HG03135 (cell line): Measurements from ENCODE around the gene GUK1.
A peak's percentile ranks its signal among the peaks of the same experiment; 100 is the strongest.
"Not testable (repeated sequence)": the region's sequence is repeated elsewhere in the genome, so short reads cannot be mapped to it uniquely, and the experiment has no call there.

Source experiments
- ATAC-seq: cut with Tn5 transposase; IDR thresholded peaks from one replicate; pipeline ENCODE4 v1.9.1; 2021; ENCODE audit warnings: mild to moderate bottlenecking, moderate library complexity; ENCODE audit not compliant: unreplicated experiment

The GUK1 gene

GRCh38 chr1:228161866-228162265 lies 21.8 kb downstream of the GUK1 start:
- ATAC-seq, result no peak

- no peak for ATAC-seq
These were observed 22.4 kb downstream of the GUK1 start for GRCh38 chr1:228162286-228163006.

- no peak for ATAC-seq
These were observed 23.1 kb downstream of the GUK1 start for GRCh38 chr1:228163007-228163753.

GRCh38 chr1:228163776-228164519 lies 23.9 kb downstream of the GUK1 start:
- ATAC-seq, result no peak

- ATAC-seq, result peak; percentile 0
These were observed 24.7 kb downstream of the GUK1 start for GRCh38 chr1:228164561-228165371.

- ATAC-seq, result peak; percentile 83
These were observed 25.5 kb downstream of the GUK1 start, which contains the start of gene IBA57 for GRCh38 chr1:228165372-228166169. IBA57 (plus strand) TSS chr1:228165804; CDS start chr1:228165817, 13 bp downstream.

GRCh38 chr1:228166170-228166936 lies 26.3 kb downstream of the GUK1 start:
- ATAC-seq, result peak; percentile 17

GRCh38 chr1:228168563-228169270 lies 28.6 kb downstream of the GUK1 start:
- no peak for ATAC-seq

- no peak for ATAC-seq
These were observed 29.3 kb downstream of the GUK1 start for GRCh38 chr1:228169345-228169744.

GRCh38 chr1:228170666-228171065 lies 30.6 kb downstream of the GUK1 start:
- ATAC-seq, result no peak

GRCh38 chr1:228171221-228171891 lies 31.3 kb downstream of the GUK1 start:
- no peak for ATAC-seq

- no peak for ATAC-seq
These were observed 32.8 kb downstream of the GUK1 start for GRCh38 chr1:228172591-228173527.

GRCh38 chr1:228173528-228174481 lies 33.7 kb downstream of the GUK1 start:
- ATAC-seq, result not testable (repeated sequence)

GRCh38 chr1:228174482-228175315 lies 34.6 kb downstream of the GUK1 start:
- no peak for ATAC-seq
